HEK293 (cell line): ENCODE data around the gene REC8.

ENCODE experiments used
- CTCF ChIA-PET: fragments of 350-600 bp; formaldehyde crosslinking; extraction: SDS; loops from one replicate; lab custom pipeline; 2021; ENCODE audit warnings: antibody characterized with exemption; lab: Yijun Ruan, JAX
- POLR2A ChIA-PET: fragments of 300-600 bp; formaldehyde crosslinking; extraction: SDS; loops from one replicate; lab custom pipeline; 2020; ENCODE audit warnings: antibody characterized with exemption, inconsistent platforms; lab: Yijun Ruan, JAX
- H3K27ac ChIP-seq: fragments of 200-500 bp; sonication (Bioruptor generic); 2 replicates; pipeline ENCODE4 v1.5.1; 2014; ENCODE audit warnings: low read depth, low read length, control low read depth, inconsistent platforms; ENCODE audit errors: extremely low read depth
- H3K36me3 ChIP-seq, 2 experiments: fragments of 200-500 bp in 1 of 2; sonication (Bioruptor generic) in 1 of 2; 1 replicate in 1 of 2; 2 replicates in 1 of 2; pipeline ENCODE4 v1.5.1; 2014 to 2017; ENCODE audit warnings: inconsistent platforms in 2 of 2, low read length in 2 of 2; ENCODE audit not compliant: control insufficient read depth in 2 of 2, insufficient read depth in 1 of 2
- H3K4me1 ChIP-seq: fragments of 200-500 bp; sonication (Bioruptor generic); 2 replicates; pipeline ENCODE4 v1.5.1; 2014; ENCODE audit warnings: mild to moderate bottlenecking, low read length, inconsistent platforms; ENCODE audit not compliant: control insufficient read depth, insufficient read depth
- H3K4me3 ChIP-seq: 2 replicates; pipeline ENCODE4 v1.5.1; 2011; ENCODE audit warnings: low read depth, mild to moderate bottlenecking, control low read depth, low read length, moderate library complexity
- H3K9me3 ChIP-seq: fragments of 200-500 bp; sonication (Bioruptor generic); 2 replicates; pipeline ENCODE4 v1.5.1; 2014; ENCODE audit warnings: low read depth, low read length, inconsistent platforms; ENCODE audit not compliant: control insufficient read depth, insufficient read depth
- BCL11B ChIP-seq: fragments of 450-650 bp; formaldehyde crosslinking; IDR thresholded peaks from 2 replicates; pipeline ENCODE4 v1.5.1; 2016; ENCODE audit warnings: low read depth, missing biosample characterization, missing genetic modification characterization
- EGR2 ChIP-seq: fragments of 450-650 bp; formaldehyde crosslinking; IDR thresholded peaks from 2 replicates; pipeline ENCODE4 v1.5.1; 2016; ENCODE audit warnings: low read depth, missing biosample characterization, missing genetic modification characterization
- MEIS1 ChIP-seq: sonication (generic); formaldehyde crosslinking; IDR thresholded peaks from 2 replicates; pipeline ENCODE4 v1.8.1; 2022; ENCODE audit warnings: missing genetic modification reagents, mild to moderate bottlenecking, borderline replicate concordance
- MZF1 ChIP-seq: fragments of 450-650 bp; formaldehyde crosslinking; IDR thresholded peaks from 2 replicates; pipeline ENCODE4 v1.5.1; 2017; ENCODE audit warnings: missing biosample characterization, missing genetic modification characterization, borderline replicate concordance
- SP2 ChIP-seq: fragments of 450-650 bp; formaldehyde crosslinking; IDR thresholded peaks from 2 replicates; pipeline ENCODE4 v1.5.1; 2016; ENCODE audit warnings: missing biosample characterization, missing genetic modification characterization
- SP3 ChIP-seq: fragments of 450-650 bp; formaldehyde crosslinking; IDR thresholded peaks from 2 replicates; pipeline ENCODE4 v1.5.1; 2016; ENCODE audit warnings: missing biosample characterization, missing genetic modification characterization
- ZFHX2 ChIP-seq: fragments of 450-650 bp; formaldehyde crosslinking; conservative IDR thresholded peaks from 2 replicates; pipeline ENCODE4 v1.5.1; 2016; ENCODE audit warnings: missing biosample characterization, missing genetic modification characterization
- ZFP41 ChIP-seq: fragments of 450-650 bp; formaldehyde crosslinking; IDR thresholded peaks from 2 replicates; pipeline ENCODE4 v1.5.1; 2016; ENCODE audit warnings: missing biosample characterization, missing genetic modification characterization, borderline replicate concordance
- ZNF121 ChIP-seq: fragments of 450-650 bp; formaldehyde crosslinking; IDR thresholded peaks from 2 replicates; pipeline ENCODE4 v1.5.1; 2016; ENCODE audit warnings: missing biosample characterization, missing genetic modification characterization
- ZNF155 ChIP-seq: fragments of 450-650 bp; formaldehyde crosslinking; IDR thresholded peaks from 2 replicates; pipeline ENCODE4 v1.5.1; 2016; ENCODE audit warnings: missing biosample characterization, missing genetic modification characterization
- ZNF23 ChIP-seq: fragments of 450-650 bp; formaldehyde crosslinking; IDR thresholded peaks from 2 replicates; pipeline ENCODE4 v1.5.1; 2016; ENCODE audit warnings: missing biosample characterization, missing genetic modification characterization, borderline replicate concordance
- ZNF354C ChIP-seq: fragments of 450-650 bp; formaldehyde crosslinking; IDR thresholded peaks from 2 replicates; pipeline ENCODE4 v1.5.1; 2016; ENCODE audit warnings: missing biosample characterization, missing genetic modification characterization, low read depth, borderline replicate concordance
- ZNF48 ChIP-seq: fragments of 450-650 bp; formaldehyde crosslinking; IDR thresholded peaks from 2 replicates; pipeline ENCODE4 v1.5.1; 2016; ENCODE audit warnings: missing biosample characterization, missing genetic modification characterization
- ZNF510 ChIP-seq: fragments of 450-650 bp; formaldehyde crosslinking; IDR thresholded peaks from 2 replicates; pipeline ENCODE4 v1.5.1; 2018; ENCODE audit warnings: mild to moderate bottlenecking, missing genetic modification characterization, missing biosample characterization; ENCODE audit not compliant: insufficient replicate concordance
- ZNF660 ChIP-seq: fragments of 450-650 bp; IDR thresholded peaks from 2 replicates; pipeline ENCODE4 v1.5.1; 2018; ENCODE audit warnings: missing biosample characterization, mild to moderate bottlenecking, missing genetic modification characterization
- ZNF677 ChIP-seq: fragments of 450-650 bp; IDR thresholded peaks from 2 replicates; pipeline ENCODE4 v1.5.0; 2018; ENCODE audit warnings: missing biosample characterization, mild to moderate bottlenecking, missing genetic modification characterization, moderate library complexity
- ZNF747 ChIP-seq: fragments of 450-650 bp; formaldehyde crosslinking; IDR thresholded peaks from 2 replicates; pipeline ENCODE4 v1.5.1; 2016; ENCODE audit warnings: missing biosample characterization, missing genetic modification characterization
- ZNF776 ChIP-seq: fragments of 450-650 bp; formaldehyde crosslinking; IDR thresholded peaks from 2 replicates; pipeline ENCODE4 v1.5.0; 2017; ENCODE audit warnings: missing biosample characterization, missing genetic modification characterization, borderline replicate concordance
- ZNF785 ChIP-seq: fragments of 450-650 bp; formaldehyde crosslinking; IDR thresholded peaks from 2 replicates; pipeline ENCODE4 v1.5.1; 2016; ENCODE audit warnings: missing biosample characterization, missing genetic modification characterization
- ZNF792 ChIP-seq: fragments of 450-650 bp; formaldehyde crosslinking; IDR thresholded peaks from 2 replicates; pipeline ENCODE4 v1.5.1; 2016; ENCODE audit warnings: missing biosample characterization, missing genetic modification characterization
- ZXDB ChIP-seq: fragments of 450-650 bp; formaldehyde crosslinking; IDR thresholded peaks from 2 replicates; pipeline ENCODE4 v1.5.1; 2016; ENCODE audit warnings: missing biosample characterization, missing genetic modification characterization
- TF ChIP-seq, protein P1 (sequence below): fragments of 450-650 bp; formaldehyde crosslinking; IDR thresholded peaks from 2 replicates; pipeline ENCODE4 v1.5.1; 2016; ENCODE audit warnings: missing biosample characterization, missing genetic modification characterization
- TF ChIP-seq, protein P2 (sequence below): fragments of 450-650 bp; IDR thresholded peaks from 2 replicates; pipeline ENCODE4 v1.5.1; 2018; ENCODE audit warnings: missing biosample characterization, missing genetic modification characterization
- TF ChIP-seq, protein P3 (sequence below): fragments of 450-650 bp; formaldehyde crosslinking; IDR thresholded peaks from 2 replicates; pipeline ENCODE4 v1.5.1; 2017; ENCODE audit warnings: missing biosample characterization, missing genetic modification characterization
- TF ChIP-seq, protein P4 (sequence below): fragments of 450-650 bp; formaldehyde crosslinking; IDR thresholded peaks from 2 replicates; pipeline ENCODE4 v1.5.1; 2017; ENCODE audit warnings: missing biosample characterization, missing genetic modification characterization
- TF ChIP-seq, protein P5 (sequence below): fragments of 450-650 bp; formaldehyde crosslinking; conservative IDR thresholded peaks from 2 replicates; pipeline ENCODE4 v1.5.1; 2016; ENCODE audit warnings: low read depth, missing biosample characterization, missing genetic modification characterization

Gene REC8

DNA sequence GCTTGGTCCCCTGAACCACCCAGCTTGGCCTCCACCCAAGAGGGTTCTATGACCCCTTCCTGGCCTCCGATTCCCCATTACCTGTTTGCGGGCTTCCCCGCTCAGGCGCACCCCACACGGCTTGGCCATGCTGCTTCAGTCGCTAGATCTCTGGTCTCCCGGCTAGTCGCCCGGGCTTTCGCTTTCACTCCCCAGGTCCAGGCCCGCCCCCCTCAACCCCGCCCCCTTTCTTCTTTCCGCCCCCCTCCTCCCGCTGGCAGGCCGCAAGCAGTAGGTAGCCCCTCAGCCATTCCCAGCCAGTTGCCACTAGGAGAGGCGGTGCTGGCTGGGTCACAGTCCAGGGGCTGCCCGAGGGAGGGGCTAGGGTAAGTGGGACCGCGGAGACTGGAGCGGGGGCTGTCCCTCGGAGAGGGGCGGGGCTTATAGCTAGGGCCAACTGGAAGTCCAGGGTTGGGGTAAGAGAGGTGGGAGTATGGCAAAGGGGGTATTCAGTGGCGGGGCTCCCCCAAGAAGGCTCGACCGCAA, 25.4 kb upstream of the REC8 start, which contains the start of gene PSME2 (continued):
- TF ChIP-seq MZF1 (tag by site-specific recombination) (no peak), ZXDB (tag by site-specific recombination) (peak; percentile 97), ZNF121 (no peak), ZNF354C (tag by site-specific recombination) (no peak), ZNF48 (tag by site-specific recombination) (no peak), ZNF155 (tag by site-specific recombination) (no peak), ZNF660 (tag by site-specific recombination) (no peak), BCL11B (tag by site-specific recombination) (no peak), ZNF776 (tag by site-specific recombination) (no peak), ZFP41 (no peak), ZNF785 (tag by site-specific recombination) (no peak), MEIS1 (no peak), ZFHX2 (peak; percentile 51; the same call in 1 of the 2 replicates), SP3 (no peak; the same call in 1 of the 2 replicates), ZNF792 (tag by site-specific recombination) (no peak), ZNF23 (tag by site-specific recombination) (no peak), SP2 (tag by site-specific recombination) (peak; percentile 75), ZNF747 (tag by site-specific recombination) (no peak)
- TF ChIP-seq, protein P1, sequence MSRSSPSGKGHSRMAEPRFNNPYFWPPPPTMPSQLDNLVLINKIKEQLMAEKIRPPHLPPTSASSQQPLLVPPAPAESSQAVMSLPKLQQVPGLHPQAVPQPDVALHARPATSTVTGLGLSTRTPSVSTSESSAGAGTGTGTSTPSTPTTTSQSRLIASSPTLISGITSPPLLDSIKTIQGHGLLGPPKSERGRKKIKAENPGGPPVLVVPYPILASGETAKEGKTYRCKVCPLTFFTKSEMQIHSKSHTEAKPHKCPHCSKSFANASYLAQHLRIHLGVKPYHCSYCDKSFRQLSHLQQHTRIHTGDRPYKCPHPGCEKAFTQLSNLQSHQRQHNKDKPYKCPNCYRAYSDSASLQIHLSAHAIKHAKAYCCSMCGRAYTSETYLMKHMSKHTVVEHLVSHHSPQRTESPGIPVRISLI (tag by site-specific recombination): no peak
- TF ChIP-seq, protein P2, sequence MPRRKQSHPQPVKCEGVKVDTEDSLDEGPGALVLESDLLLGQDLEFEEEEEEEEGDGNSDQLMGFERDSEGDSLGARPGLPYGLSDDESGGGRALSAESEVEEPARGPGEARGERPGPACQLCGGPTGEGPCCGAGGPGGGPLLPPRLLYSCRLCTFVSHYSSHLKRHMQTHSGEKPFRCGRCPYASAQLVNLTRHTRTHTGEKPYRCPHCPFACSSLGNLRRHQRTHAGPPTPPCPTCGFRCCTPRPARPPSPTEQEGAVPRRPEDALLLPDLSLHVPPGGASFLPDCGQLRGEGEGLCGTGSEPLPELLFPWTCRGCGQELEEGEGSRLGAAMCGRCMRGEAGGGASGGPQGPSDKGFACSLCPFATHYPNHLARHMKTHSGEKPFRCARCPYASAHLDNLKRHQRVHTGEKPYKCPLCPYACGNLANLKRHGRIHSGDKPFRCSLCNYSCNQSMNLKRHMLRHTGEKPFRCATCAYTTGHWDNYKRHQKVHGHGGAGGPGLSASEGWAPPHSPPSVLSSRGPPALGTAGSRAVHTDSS (tag by site-specific recombination): no peak
- TF ChIP-seq, protein P3, sequence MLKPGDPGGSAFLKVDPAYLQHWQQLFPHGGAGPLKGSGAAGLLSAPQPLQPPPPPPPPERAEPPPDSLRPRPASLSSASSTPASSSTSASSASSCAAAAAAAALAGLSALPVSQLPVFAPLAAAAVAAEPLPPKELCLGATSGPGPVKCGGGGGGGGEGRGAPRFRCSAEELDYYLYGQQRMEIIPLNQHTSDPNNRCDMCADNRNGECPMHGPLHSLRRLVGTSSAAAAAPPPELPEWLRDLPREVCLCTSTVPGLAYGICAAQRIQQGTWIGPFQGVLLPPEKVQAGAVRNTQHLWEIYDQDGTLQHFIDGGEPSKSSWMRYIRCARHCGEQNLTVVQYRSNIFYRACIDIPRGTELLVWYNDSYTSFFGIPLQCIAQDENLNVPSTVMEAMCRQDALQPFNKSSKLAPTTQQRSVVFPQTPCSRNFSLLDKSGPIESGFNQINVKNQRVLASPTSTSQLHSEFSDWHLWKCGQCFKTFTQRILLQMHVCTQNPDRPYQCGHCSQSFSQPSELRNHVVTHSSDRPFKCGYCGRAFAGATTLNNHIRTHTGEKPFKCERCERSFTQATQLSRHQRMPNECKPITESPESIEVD (tag by site-specific recombination): no peak

DNA sequence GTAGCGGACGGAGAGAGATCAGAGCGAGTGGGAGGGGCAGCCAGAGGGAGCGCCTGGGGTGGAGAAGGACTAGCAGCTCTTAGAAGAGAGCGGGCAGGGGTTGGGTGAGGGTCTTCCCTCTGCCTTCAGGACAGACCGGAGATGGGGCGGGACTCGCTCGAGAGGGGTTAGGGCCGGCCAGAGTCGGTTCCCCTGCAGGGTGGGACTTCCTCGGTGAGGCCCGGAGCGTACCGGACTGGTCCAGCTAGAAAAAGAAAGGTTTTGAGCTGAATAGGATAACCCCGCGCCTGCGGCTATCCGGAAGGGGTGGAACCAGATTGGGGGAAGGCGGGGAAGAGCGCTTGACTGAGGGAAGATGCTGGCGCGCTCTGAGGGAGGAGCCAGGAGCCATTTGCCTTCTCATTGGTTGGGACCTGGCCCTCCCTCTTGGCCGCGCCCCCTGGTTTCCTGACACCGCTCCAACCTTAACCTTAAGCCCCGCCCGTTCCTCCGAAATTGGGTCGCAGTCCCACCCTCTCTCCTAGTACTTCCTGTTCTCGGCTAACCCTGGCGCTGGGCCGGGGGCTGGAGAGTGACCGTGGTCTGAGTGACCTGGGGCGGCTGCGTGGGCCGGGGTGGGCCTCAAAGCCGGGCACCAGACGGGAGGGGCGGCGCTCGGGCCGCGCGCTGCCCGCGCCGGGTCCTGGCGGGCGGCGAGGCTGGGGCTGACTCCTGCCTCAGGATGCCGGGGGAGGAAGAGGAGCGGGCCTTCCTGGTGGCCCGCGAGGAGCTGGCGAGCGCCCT, 24.7 kb upstream of the REC8 start, which contains the start of gene RNF31:
TSS of gene RNF31 (plus strand) at position 521 of the 783 bp plus-strand sequence. CDS start at position 722, 201 bp downstream.
- Histone ChIP-seq H3K9me3 (no peaks in the 10 kb centered on the region), H3K4me1 (peaks cover 8% of the 10 kb centered on the region), H3K4me3 (peak within 1 kb of the TSS; percentile 91), H3K36me3 (peaks cover 15 to 59% of the 10 kb centered on the region in 2 experiments), H3K27ac (peak within 1 kb of the TSS; percentile 81; the same call in 1 of the 2 replicates)
- CTCF ChIA-PET: interaction anchor here (0.5 to 3.7 kb wide), 9 partner anchors 10 to 1052 kb away, joined by 3 to 34 read pairs (median 4); partner anchors contain the start of genes C14orf119 and IRF9
- POLR2A ChIA-PET: interaction anchor here (0.6 to 3.8 kb wide), 19 partner anchors 9 to 124 kb away, joined by 3 to 79 read pairs (median 7); partner anchors contain the start of genes CHMP4A, DCAF11, IPO4 and IRF9
- TF ChIP-seq ZNF510 (tag by site-specific recombination) (no peak), EGR2 (tag by site-specific recombination) (no peak), ZNF677 (tag by site-specific recombination) (no peak)
- TF ChIP-seq, protein P4, sequence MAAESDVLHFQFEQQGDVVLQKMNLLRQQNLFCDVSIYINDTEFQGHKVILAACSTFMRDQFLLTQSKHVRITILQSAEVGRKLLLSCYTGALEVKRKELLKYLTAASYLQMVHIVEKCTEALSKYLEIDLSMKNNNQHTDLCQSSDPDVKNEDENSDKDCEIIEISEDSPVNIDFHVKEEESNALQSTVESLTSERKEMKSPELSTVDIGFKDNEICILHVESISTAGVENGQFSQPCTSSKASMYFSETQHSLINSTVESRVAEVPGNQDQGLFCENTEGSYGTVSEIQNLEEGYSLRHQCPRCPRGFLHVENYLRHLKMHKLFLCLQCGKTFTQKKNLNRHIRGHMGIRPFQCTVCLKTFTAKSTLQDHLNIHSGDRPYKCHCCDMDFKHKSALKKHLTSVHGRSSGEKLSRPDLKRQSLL: no peak
- TF ChIP-seq, protein P5, sequence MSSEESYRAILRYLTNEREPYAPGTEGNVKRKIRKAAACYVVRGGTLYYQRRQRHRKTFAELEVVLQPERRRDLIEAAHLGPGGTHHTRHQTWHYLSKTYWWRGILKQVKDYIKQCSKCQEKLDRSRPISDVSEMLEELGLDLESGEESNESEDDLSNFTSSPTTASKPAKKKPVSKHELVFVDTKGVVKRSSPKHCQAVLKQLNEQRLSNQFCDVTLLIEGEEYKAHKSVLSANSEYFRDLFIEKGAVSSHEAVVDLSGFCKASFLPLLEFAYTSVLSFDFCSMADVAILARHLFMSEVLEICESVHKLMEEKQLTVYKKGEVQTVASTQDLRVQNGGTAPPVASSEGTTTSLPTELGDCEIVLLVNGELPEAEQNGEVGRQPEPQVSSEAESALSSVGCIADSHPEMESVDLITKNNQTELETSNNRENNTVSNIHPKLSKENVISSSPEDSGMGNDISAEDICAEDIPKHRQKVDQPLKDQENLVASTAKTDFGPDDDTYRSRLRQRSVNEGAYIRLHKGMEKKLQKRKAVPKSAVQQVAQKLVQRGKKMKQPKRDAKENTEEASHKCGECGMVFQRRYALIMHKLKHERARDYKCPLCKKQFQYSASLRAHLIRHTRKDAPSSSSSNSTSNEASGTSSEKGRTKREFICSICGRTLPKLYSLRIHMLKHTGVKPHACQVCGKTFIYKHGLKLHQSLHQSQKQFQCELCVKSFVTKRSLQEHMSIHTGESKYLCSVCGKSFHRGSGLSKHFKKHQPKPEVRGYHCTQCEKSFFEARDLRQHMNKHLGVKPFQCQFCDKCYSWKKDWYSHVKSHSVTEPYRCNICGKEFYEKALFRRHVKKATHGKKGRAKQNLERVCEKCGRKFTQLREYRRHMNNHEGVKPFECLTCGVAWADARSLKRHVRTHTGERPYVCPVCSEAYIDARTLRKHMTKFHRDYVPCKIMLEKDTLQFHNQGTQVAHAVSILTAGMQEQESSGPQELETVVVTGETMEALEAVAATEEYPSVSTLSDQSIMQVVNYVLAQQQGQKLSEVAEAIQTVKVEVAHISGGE (tag by site-specific recombination): peak; percentile 45
